PC-9 (cell line): Measurements from ENCODE around the gene GUCD1. TPM values are rescaled to one million over a fixed set of nuclear protein-coding genes. Genes with fewer than 3 reads are reported as not detected.

Source experiments
- BruUV-seq: library from RNA; stranded (reverse); fragments of 400-500 nt; replicated peaks from 2 replicates; lab custom pipeline; 2021; lab: Mats Ljungman, UMichigan
- CTCF ChIA-PET: fragments of 300-600 bp; sonication (Branson Sonifier 250); formaldehyde crosslinking; loops from one replicate; lab custom pipeline; 2022; ENCODE audit warnings: antibody characterized with exemption; lab: Charles Lee
- POLR2A ChIA-PET: fragments of 300-600 bp; sonication (Branson Sonifier 250); formaldehyde crosslinking; loops from one replicate; lab custom pipeline; 2022; ENCODE audit warnings: antibody characterized with exemption; ENCODE audit not compliant: unreplicated experiment; lab: Charles Lee
- DNase-seq, 2 experiments: peaks; one replicate each; pipeline versions ENCODE4 v3.0.0 to v3.0.0-alpha.2; 2015 to 2022; ENCODE audit warnings: mixed read lengths in 1 of 2
- H2AFZ ChIP-seq: fragments of 200-600 bp; sonication (generic); 2 replicates; pipeline ENCODE4 v1.8.1; 2017; ENCODE audit warnings: antibody characterized with exemption
- H3F3A ChIP-seq: fragments of 200-600 bp; sonication (generic); 2 replicates; pipeline ENCODE4 v1.8.1; 2017; ENCODE audit warnings: antibody characterized with exemption, mild to moderate bottlenecking, low read depth; ENCODE audit not compliant: insufficient read depth
- H3K27ac ChIP-seq: fragments of 200-600 bp; sonication (generic); 2 replicates; pipeline ENCODE4 v1.6.1; 2016; ENCODE audit warnings: mixed run types
- H3K27me3 ChIP-seq: fragments of 200-600 bp; sonication (generic); 2 replicates; pipeline ENCODE4 v1.6.1; 2016; ENCODE audit warnings: low read depth, mixed run types; ENCODE audit not compliant: insufficient read depth
- H3K36me3 ChIP-seq: fragments of 200-600 bp; sonication (generic); 2 replicates; pipeline ENCODE4 v1.6.1; 2016; ENCODE audit warnings: low read depth, mixed run types
- H3K4me1 ChIP-seq: fragments of 200-600 bp; sonication (generic); replicated peaks from 2 replicates; pipeline ENCODE4 v1.6.1; 2016; ENCODE audit warnings: mixed run types; ENCODE audit not compliant: insufficient read depth
- H3K4me2 ChIP-seq: fragments of 200-600 bp; sonication (generic); 2 replicates; pipeline ENCODE4 v1.6.1; 2017; ENCODE audit warnings: mixed run types
- H3K4me3 ChIP-seq: fragments of 200-600 bp; sonication (generic); 2 replicates; pipeline ENCODE4 v1.6.1; 2016; ENCODE audit warnings: mixed run types
- H3K79me2 ChIP-seq: fragments of 200-600 bp; sonication (generic); 2 replicates; pipeline ENCODE4 v1.6.1; 2017; ENCODE audit warnings: low read depth, mixed run types
- H3K9me2 ChIP-seq: fragments of 200-600 bp; sonication (generic); 2 replicates; pipeline ENCODE4 v1.8.1; 2017; ENCODE audit warnings: mild to moderate bottlenecking; ENCODE audit not compliant: insufficient read depth
- H3K9me3 ChIP-seq: fragments of 200-600 bp; sonication (generic); 2 replicates; pipeline ENCODE4 v1.8.1; 2016; ENCODE audit warnings: low read depth; ENCODE audit not compliant: insufficient read depth
- H4K20me1 ChIP-seq: fragments of 200-600 bp; sonication (generic); 2 replicates; pipeline ENCODE4 v1.8.1; 2017; ENCODE audit not compliant: insufficient read depth
- CTCF ChIP-seq: fragments of 200-600 bp; sonication (generic); conservative IDR thresholded peaks from 2 replicates; pipeline ENCODE4 v1.6.1; 2017; ENCODE audit warnings: mixed run types, antibody characterized with exemption, mild to moderate bottlenecking, moderate library complexity
- EZH2 ChIP-seq: fragments of 200-600 bp; sonication (generic); IDR thresholded peaks from 2 replicates; pipeline ENCODE4 v1.8.0; 2017; ENCODE audit warnings: antibody characterized with exemption, low read depth
- intact Hi-C: fragments of 100-400 bp; cut with micrococcal nuclease; formaldehyde crosslinking; loops from one replicate; pipeline ENCODE4 v1.10.0; 2022; ENCODE audit not compliant: unreplicated experiment
- total RNA-seq: library from RNA; stranded (reverse); gene quantifications from 2 replicates; pipeline ENCODE4 v1.2.3, GENCODE V29; 2021

GUCD1 gene
- total RNA-seq, 1 experiment from 2014 or later: 80.2 TPM

- TF ChIP-seq CTCF (no peak), EZH2 (no peak)
- DNase-seq: no peak
- intact Hi-C loops: no loop called here
- no peak overlapping the region for H3K27ac ChIP-seq
- no peaks in the 10 kb centered on the region for H3K27me3 ChIP-seq
- peaks cover 18% of the 10 kb centered on the region for H3K36me3 ChIP-seq
- POLR2A ChIA-PET: no interaction called here
- CTCF ChIA-PET: no interaction called here
- H3K9me2 ChIP-seq: no peaks in the 10 kb centered on the region
- H3K4me2 ChIP-seq: no peak overlapping the region
- H3K4me3 ChIP-seq: no peak overlapping the region
- H3K4me1 ChIP-seq: no peaks in the 10 kb centered on the region
- peaks cover 74% of the 10 kb centered on the region for H3K79me2 ChIP-seq
- H2AFZ ChIP-seq: no peak overlapping the region
- H3F3A ChIP-seq: no peaks in the 10 kb centered on the region; the same call in 1 of the 2 replicates
- H3K9me3 ChIP-seq: no peaks in the 10 kb centered on the region
- BruUV-seq: no TSS peak
- peaks cover 75% of the 10 kb centered on the region for H4K20me1 ChIP-seq
Observed at GRCh38 chr22:24565077-24565476, 10.1 kb upstream of the GUCD1 start.

DNA sequence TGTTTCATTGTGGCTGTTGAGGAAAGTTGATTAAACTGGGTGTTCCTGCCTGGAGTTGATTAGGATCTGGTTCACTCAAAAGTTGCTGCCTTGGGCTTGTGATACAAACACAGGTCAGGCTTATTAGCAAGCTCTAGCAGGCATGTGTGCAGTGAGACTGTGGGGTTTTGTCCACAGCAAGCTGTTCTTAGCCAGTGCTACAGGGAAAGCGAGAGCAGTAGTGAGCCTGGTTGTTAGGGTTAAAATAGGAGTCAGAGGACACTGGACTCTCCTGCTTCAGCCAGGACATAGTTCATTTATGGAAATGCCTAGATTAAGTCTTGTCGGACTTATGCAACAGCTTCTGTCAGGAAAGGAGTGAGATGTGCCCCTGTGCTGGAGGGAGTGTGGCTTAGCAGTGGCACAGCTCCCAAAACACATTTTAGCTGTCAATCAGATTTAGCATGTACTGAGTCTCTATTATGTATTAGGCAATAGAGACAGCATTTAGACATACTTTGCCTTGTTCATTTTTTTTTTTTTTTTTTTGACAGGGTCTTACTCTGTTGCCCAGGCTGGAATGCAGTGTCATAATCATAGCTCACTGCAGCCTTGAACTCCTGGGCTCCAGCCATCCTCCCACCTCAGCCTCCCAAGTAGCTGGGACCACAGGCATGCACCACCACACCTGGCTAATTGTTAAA lies 9.6 kb upstream of the GUCD1 start:
- CTCF ChIA-PET: no interaction called here
- POLR2A ChIA-PET: no interaction called here
- no peak overlapping the region for H3K4me2 ChIP-seq
- TF ChIP-seq CTCF (no peak), EZH2 (no peak)
- peaks cover 18% of the 10 kb centered on the region for H3K36me3 ChIP-seq
- H3K4me3 ChIP-seq: no peak overlapping the region
- no TSS peak for BruUV-seq
- H3K79me2 ChIP-seq: peaks cover 79% of the 10 kb centered on the region
- no peak overlapping the region for H2AFZ ChIP-seq
- no peaks in the 10 kb centered on the region for H3K27me3 ChIP-seq
- no peaks in the 10 kb centered on the region for H3K9me3 ChIP-seq
- no peak overlapping the region for H3K27ac ChIP-seq
- intact Hi-C loops: no loop called here
- no peak for DNase-seq
- H4K20me1 ChIP-seq: peaks cover 73% of the 10 kb centered on the region
- H3F3A ChIP-seq: no peaks in the 10 kb centered on the region; the same call in 1 of the 2 replicates
- no peaks in the 10 kb centered on the region for H3K4me1 ChIP-seq
- H3K9me2 ChIP-seq: no peaks in the 10 kb centered on the region

DNA sequence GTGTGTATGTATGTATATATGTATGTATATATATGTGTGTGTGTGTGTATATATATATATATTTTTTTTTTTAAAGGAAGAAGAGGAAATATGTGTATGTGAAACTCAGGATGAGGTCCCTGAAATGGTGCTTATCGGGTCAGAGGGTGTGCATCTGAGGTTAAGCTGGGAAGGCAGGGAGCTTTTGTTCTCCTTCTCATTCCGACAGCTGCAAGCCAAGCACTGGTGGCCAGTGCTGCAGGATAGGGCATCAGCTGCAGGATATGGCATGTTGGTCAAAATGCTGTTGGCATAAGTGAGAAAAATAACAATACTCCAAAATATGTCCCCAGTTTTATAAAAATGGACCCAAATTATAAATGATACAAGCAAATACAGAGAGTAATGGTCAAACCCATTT lies 8.3 kb upstream of the GUCD1 start:
- H3K4me2 ChIP-seq: no peak overlapping the region
- H3K36me3 ChIP-seq: peaks cover 19% of the 10 kb centered on the region
- no peaks in the 10 kb centered on the region for H3K4me1 ChIP-seq
- BruUV-seq: no TSS peak
- H3K4me3 ChIP-seq: no peak overlapping the region
- H3K9me3 ChIP-seq: no peaks in the 10 kb centered on the region
- no peak overlapping the region for H3K27ac ChIP-seq
- POLR2A ChIA-PET: no interaction called here
- CTCF ChIA-PET: no interaction called here
- H3K9me2 ChIP-seq: no peaks in the 10 kb centered on the region
- peaks cover 79% of the 10 kb centered on the region for H4K20me1 ChIP-seq
- DNase-seq: no peak
- peaks cover 85% of the 10 kb centered on the region for H3K79me2 ChIP-seq
- no peaks in the 10 kb centered on the region for H3K27me3 ChIP-seq
- intact Hi-C loops: no loop called here
- H3F3A ChIP-seq: no peaks in the 10 kb centered on the region; the same call in 1 of the 2 replicates
- no peak for TF ChIP-seq EZH2
- TF ChIP-seq CTCF: no peak
- no peak overlapping the region for H2AFZ ChIP-seq
